ENCODE measurements around the gene FLRT2.

Gene FLRT2

GRCh38 chr14:85531141-85531586 is 1.2 kb downstream of the FLRT2 start:
- DNase-seq (ENCODE audit: low read depth in 3 of 3): no peak

GRCh38 chr14:85531587-85532373 is 1.8 kb downstream of the FLRT2 start:
- no peak for DNase-seq (ENCODE audit: low read depth in 3 of 3)

- no peak for DNase-seq (ENCODE audit: low read depth in 3 of 3)
Measured at GRCh38 chr14:85532374-85533022, 2.6 kb downstream of the FLRT2 start.

GRCh38 chr14:85533023-85533860 is 3.3 kb downstream of the FLRT2 start:
- DNase-seq (ENCODE audit: low read depth in 3 of 3): no peak

- no peak for DNase-seq (ENCODE audit: low read depth in 3 of 3)
Measured at GRCh38 chr14:85533861-85534291, 3.9 kb downstream of the FLRT2 start.

- DNase-seq (ENCODE audit: low read depth in 3 of 3): no peak
Measured at GRCh38 chr14:85534458-85535293, 4.7 kb downstream of the FLRT2 start.

- no peak for DNase-seq (ENCODE audit: low read depth in 3 of 3)
Measured at GRCh38 chr14:85535321-85535720, 5.4 kb downstream of the FLRT2 start.

- DNase-seq (ENCODE audit: low read depth in 3 of 3): no peak
Measured at GRCh38 chr14:85535991-85536832, 6.3 kb downstream of the FLRT2 start.

GRCh38 chr14:85536833-85537190 is 6.9 kb downstream of the FLRT2 start:
- no peak for DNase-seq (ENCODE audit: low read depth in 3 of 3)

- DNase-seq (ENCODE audit: low read depth in 3 of 3): no peak
Measured at GRCh38 chr14:85537526-85537925, 7.6 kb downstream of the FLRT2 start.

- DNase-seq (ENCODE audit: low read depth in 3 of 3): no peak
Measured at GRCh38 chr14:85538636-85539035, 8.7 kb downstream of the FLRT2 start.

GRCh38 chr14:85539510-85539909 is 9.6 kb downstream of the FLRT2 start:
- no peak for DNase-seq (ENCODE audit: low read depth in 3 of 3)

GRCh38 chr14:85542623-85543022 is 12.7 kb downstream of the FLRT2 start:
- no peak for DNase-seq (ENCODE audit: low read depth in 3 of 3)

- DNase-seq (ENCODE audit: low read depth in 3 of 3): no peak
Measured at GRCh38 chr14:85545738-85546137, 15.8 kb downstream of the FLRT2 start.

- no peak for DNase-seq (ENCODE audit: low read depth in 3 of 3)
Measured at GRCh38 chr14:85546390-85546789, 16.4 kb downstream of the FLRT2 start.

GRCh38 chr14:85549697-85550096 is 19.8 kb downstream of the FLRT2 start:
- no peak for DNase-seq (ENCODE audit: low read depth in 3 of 3)

- DNase-seq (ENCODE audit: low read depth in 3 of 3): no peak
Measured at GRCh38 chr14:85554106-85554505, 24.2 kb downstream of the FLRT2 start.

GRCh38 chr14:85556267-85556666 is 26.3 kb downstream of the FLRT2 start:
- DNase-seq (ENCODE audit: low read depth in 3 of 3): no peak

GRCh38 chr14:85558505-85558904 is 28.6 kb downstream of the FLRT2 start:
- DNase-seq (ENCODE audit: low read depth in 3 of 3): no peak

GRCh38 chr14:85562630-85563029 is 32.7 kb downstream of the FLRT2 start:
- no peak for DNase-seq (ENCODE audit: low read depth in 3 of 3)
